K562 (cell line): ENCODE data around the gene KIF26B. TPM values are rescaled to one million over a fixed set of nuclear protein-coding genes. Genes with fewer than 3 reads are reported as not detected.

Source experiments
- ATAC-seq: fragments of 200-7000 bp; cut with Tn5 transposase; 3 replicates; pipeline ENCODE4 v1.9.1; 2020; ENCODE audit warnings: moderate library complexity
- BruUV-seq: library from RNA; stranded (reverse); fragments of 400-500 nt; replicated peaks from 2 replicates; lab custom pipeline; 2021; lab: Mats Ljungman, UMichigan
- CTCF ChIA-PET: fragments of 300-600 bp; formaldehyde crosslinking; extraction: SDS; loops from one replicate; lab custom pipeline; 2021; ENCODE audit warnings: low intra/inter-chr PET ratio; lab: Yijun Ruan, JAX
- POLR2A ChIA-PET: fragments of 300-600, 350-650 bp; sonication (Branson Sonifier 250); formaldehyde crosslinking; extraction: SDS; loops from one replicate; lab custom pipeline; 2021; ENCODE audit warnings: antibody characterized with exemption, inconsistent platforms; lab: Yijun Ruan, JAX
- DNase-seq, 4 experiments: peaks; one replicate each; pipeline versions ENCODE4 v3.0.0 to v3.0.0-alpha.2; 2011 to 2018; ENCODE audit warnings: low spot score in 3 of 4, mixed read lengths in 3 of 4; ENCODE audit errors: extremely low read depth in 1 of 4
- FAIRE-seq: peaks from 2 replicates; lab custom pipeline; 2011; peaks lifted over from hg19 to GRCh38; lab: Jason Lieb, UNC
- H2AFZ ChIP-seq: 2 replicates; pipeline ENCODE4 v1.6.0; 2011; ENCODE audit warnings: low read depth, low read length, control low read depth, inconsistent platforms
- H3K27ac ChIP-seq: fragments of 200-600 bp; 3 replicates; pipeline ENCODE4 v1.8.0; 2011; ENCODE audit warnings: low read depth, mild to moderate bottlenecking, control low read depth, inconsistent platforms, low read length, moderate library complexity, mixed read lengths; ENCODE audit errors: extremely low read depth
- H3K27me3 ChIP-seq, 2 experiments: fragments of 300-600 bp in 1 of 2; 2 replicates in 1 of 2; 3 replicates in 1 of 2; pipeline versions ENCODE4 v1.6.0 to v1.8.0; 2011; ENCODE audit warnings: inconsistent platforms in 2 of 2, low read length in 2 of 2, mild to moderate bottlenecking in 1 of 2, mixed read lengths in 1 of 2, moderate library complexity in 1 of 2; ENCODE audit not compliant: control insufficient read depth in 2 of 2, insufficient read depth in 2 of 2
- H3K36me3 ChIP-seq: fragments of 300-600 bp; 3 replicates; pipeline ENCODE4 v1.8.0; 2011; ENCODE audit warnings: mild to moderate bottlenecking, low read length, inconsistent platforms; ENCODE audit not compliant: control insufficient read depth, insufficient read depth
- H3K4me1 ChIP-seq, 2 experiments: fragments of 200-600 bp in 1 of 2; replicated peaks in 1 of 2; 2 replicates in 1 of 2; 3 replicates in 1 of 2; pipeline versions ENCODE4 v1.5.1 to v1.8.0; 2011; ENCODE audit warnings: inconsistent platforms in 2 of 2, low read length in 2 of 2, mild to moderate bottlenecking in 1 of 2, mixed read lengths in 1 of 2, moderate library complexity in 1 of 2; ENCODE audit not compliant: control insufficient read depth in 2 of 2, insufficient read depth in 2 of 2
- H3K4me2 ChIP-seq: 2 replicates; pipeline ENCODE4 v1.6.1; 2011; ENCODE audit warnings: low read length, control low read depth, inconsistent platforms, mixed read lengths; ENCODE audit not compliant: insufficient read depth
- H3K4me3 ChIP-seq: fragments of 200-600 bp; sonication (generic), shearing (Covaris generic); 2 replicates; pipeline ENCODE4 v1.5.1; 2016; ENCODE audit warnings: control low read depth, inconsistent platforms
- H3K79me2 ChIP-seq: fragments of 200-600 bp; 3 replicates; pipeline ENCODE4 v1.8.0; 2011; ENCODE audit warnings: low read length, inconsistent platforms; ENCODE audit not compliant: control insufficient read depth, insufficient read depth
- H3K9ac ChIP-seq, 2 experiments: 2 replicates each; pipeline versions ENCODE4 v1.6.0 to v1.6.1; 2011; ENCODE audit warnings: low read depth in 2 of 2, low read length in 2 of 2, control low read depth in 1 of 2, inconsistent platforms in 1 of 2, mild to moderate bottlenecking in 1 of 2, mixed read lengths in 1 of 2; ENCODE audit not compliant: insufficient read depth in 1 of 2
- H3K9me1 ChIP-seq: one replicate; pipeline ENCODE4 v1.6.0; 2011; ENCODE audit warnings: inconsistent platforms, mild to moderate bottlenecking, low read length, moderate library complexity; ENCODE audit not compliant: control insufficient read depth, insufficient read depth
- H3K9me3 ChIP-seq: replicated peaks from 2 replicates; pipeline ENCODE4 v1.5.1; 2011; ENCODE audit warnings: low read depth, low read length, inconsistent platforms; ENCODE audit not compliant: control insufficient read depth, insufficient read depth
- H4K20me1 ChIP-seq: replicated peaks from 2 replicates; pipeline ENCODE4 v1.6.1; 2011; ENCODE audit warnings: low read length, inconsistent platforms, mixed read lengths; ENCODE audit not compliant: control insufficient read depth, insufficient read depth
- NR1H2 ChIP-seq: sonication (generic); formaldehyde crosslinking; IDR thresholded peaks from 2 replicates; pipeline ENCODE4 v1.4.0; 2020; ENCODE audit warnings: mild to moderate bottlenecking, missing genetic modification reagents
- NRF1 ChIP-seq, 2 experiments: fragments of 450-650 bp; IDR thresholded peaks in 1 of 2; conservative IDR thresholded peaks in 1 of 2; 2 replicates each; pipeline ENCODE4 v1.6.1; 2014; ENCODE audit warnings: mild to moderate bottlenecking in 2 of 2
- XRCC4 ChIP-seq: IDR thresholded peaks from one replicate; pipeline ENCODE4 v1.6.1; 2011; ENCODE audit not compliant: insufficient read depth, insufficient read length; ENCODE audit errors: extremely low read depth
- ZBTB33 ChIP-seq: sonication (generic); formaldehyde crosslinking; IDR thresholded peaks from 2 replicates; pipeline ENCODE4 v1.8.1; 2023; ENCODE audit warnings: mild to moderate bottlenecking, missing genetic modification reagents
- ZNF121 ChIP-seq: sonication (generic); formaldehyde crosslinking; conservative IDR thresholded peaks from 2 replicates; pipeline ENCODE4 v1.8.0; 2022; ENCODE audit warnings: missing genetic modification reagents
- ZNF23 ChIP-seq: fragments of 250-450 bp; sonication (Bioruptor Pico); IDR thresholded peaks from 2 replicates; pipeline ENCODE4 v1.4.0; 2020; ENCODE audit warnings: mild to moderate bottlenecking
- WGBS: fragments of 100-300 bp; shearing (Covaris generic); methylation state at CpG from one replicate; pipeline ENCODE4 v1.1.6; 2016; ENCODE audit warnings: low coverage, mixed read lengths; ENCODE audit not compliant: insufficient coverage; ENCODE audit errors: missing lambda C conversion rate; 5-methylcytosine and 5-hydroxymethylcytosine counted together
- in situ Hi-C: fragments of 300-500 bp; cut with MboI; formaldehyde crosslinking; loops from 4 replicates; pipeline ENCODE4 v1.15.0; 2018; ENCODE audit warnings: inconsistent platforms, mixed read lengths
- intact Hi-C: fragments of 100-400 bp; cut with micrococcal nuclease; formaldehyde crosslinking; loops from 2 replicates; pipeline ENCODE4 v1.14.2; 2022
- polyA plus RNA-seq, 8 experiments: library from polyadenylated mRNA; depleted of rRNA in 4 of 8; stranded (reverse) in 5 of 8; unstranded in 3 of 8; fragments of >200 nt; fragmentation: Nextera tagmentation in 2 of 8; fragmentation: Illumina TruSeq in 1 of 8; extraction: Ambion mirVana in 2 of 8; extraction: Trizol in 1 of 8; gene quantifications; 2 replicates each; pipeline versions ENCODE4 v1.2.1 to v1.2.3, GENCODE V29; 2011 to 2014; ENCODE audit warnings: inconsistent platforms in 1 of 8, missing spikeins in 1 of 8
- total RNA-seq, 7 experiments: library from RNA; depleted of rRNA in 6 of 7; stranded (reverse); fragments of >200 nt in 6 of 7; fragmentation: Illumina TruSeq in 2 of 7; extraction: Trizol in 2 of 7; gene quantifications; 2 replicates each; pipeline versions ENCODE4 v1.2.1 to v1.2.3, GENCODE V29; 2011 to 2021; ENCODE audit warnings: low replicate concordance in 1 of 7

The KIF26B gene
- total and polyA plus RNA-seq, 9 of the 15 experiments (the other 6 are each of a cell fraction or from before 2014, with no cell fraction given), result 0.02 to 0.08 (median 0.03) TPM; not detected in 6

- Histone ChIP-seq H4K20me1 (no peaks in the 10 kb centered on the region), H3K9me3 (no peaks in the 10 kb centered on the region), H3K27ac (no peak overlapping the region), H3K4me3 (no peak overlapping the region), H3K79me2 (no peaks in the 10 kb centered on the region), H3K9ac (no peak overlapping the region), H3K27me3 (peaks cover 37 to 69% of the 10 kb centered on the region in 2 experiments), H3K9me1 (no peaks in the 10 kb centered on the region), H3K4me2 (no peak overlapping the region), H3K36me3 (no peaks in the 10 kb centered on the region), H3K4me1 (peaks cover 0 to 4% of the 10 kb centered on the region in 2 experiments; a peak in 1 of 5 replicates), H2AFZ (no peak overlapping the region)
- DNase-seq (no peak), ATAC-seq (no peak), FAIRE-seq (no peak)
- intact Hi-C loops (no loop called here), in situ Hi-C loops (no loop called here)
- POLR2A ChIA-PET, result interaction anchor here (1.5 kb wide), 1 partner anchor 8 kb away, joined by 3 read pairs; no protein-coding TSS in a partner anchor
- TF ChIP-seq XRCC4 (no peak), ZBTB33 (CRISPR knock-in tag) (no peak), ZNF23 (CRISPR knock-in tag) (no peak), NRF1 (conservative IDR thresholded peaks at IDR 0.05 in 1 of 2, IDR thresholded peaks at IDR 0.05 in 1 of 2) (peak; percentile 80), NR1H2 (no peak), ZNF121 (CRISPR knock-in tag) (no peak)
- BruUV-seq, result no TSS peak
- 3% methylated on average over 25 of the region's 26 CpGs for WGBS
- CTCF ChIA-PET, result no interaction called here
Measured at GRCh38 chr1:245589906-245590305, 435.1 kb downstream of the KIF26B start.
